Heart left ventricle (tissue), 13 donors: ENCODE results near the gene PPP6C.

Experiments used
- CTCF ChIP-seq, 12 donors: fragments of 200-600 bp; sonication (generic) in 4 of 12; IDR thresholded peaks; one replicate each; pipeline versions ENCODE4 v1.5.0 to v1.8.0; 2018 to 2022; ENCODE audit warnings: antibody characterized with exemption in 12 of 12, mild to moderate bottlenecking in 5 of 12
- POLR2A ChIP-seq, 2 donors: fragments of 450-650 bp; IDR thresholded peaks; one replicate each; pipeline ENCODE4 v1.6.1; 2017; ENCODE audit warnings: antibody characterized with exemption in 2 of 2, mild to moderate bottlenecking in 2 of 2, moderate library complexity in 2 of 2
- donor health status: ischemic (EF 13 %, LVEDD 7.1; RV severe dilation, severe dysfunction).
- donor health status: DM: no; HTN: yes; CAD: no.
- donor health status: DM: no; HTN: no; CAD: no.
- donor health status: ischemic (EF 25% LVEDD 6.9; RV normal size, moderate dysfunction).
- donor health status: ischemic (EF 25% LVEDD 5.7; RV mildly dilated, moderate dysfunction).
- donor health status: ischemic (EF 35%, LVEDD 5.7; RV mildly dilated, moderate dysfunction).
- donor health status: nonischemic (EF 11% LVEDD 7.7; RV severe dilation, severe dysfunction).
- donor health status: DM: yes; HTN: yes; CAD: no.
- donor health status: PGD.
- donor health status: ischemic (EF 29% LVEDD 5.4; RV normal size, mild dysfunction).
- donor health status: nonischemic (EF 23%, LVEDD 6.1; RV moderate dilation, normal function).

- TF ChIP-seq CTCF (IDR thresholded peaks at IDR 0.05) (no peak), POLR2A (IDR thresholded peaks at IDR 0.05) (no peak)
These were observed 13.4 kb upstream of the PPP6C start for GRCh38 chr9:125202846-125203618.
